ENCODE data around the gene HOXA9. TPM values are rescaled to one million over a fixed set of nuclear protein-coding genes. Genes with fewer than 3 reads are reported as not detected.

HOXA9 gene
- polyA plus RNA-seq, 1 donor (not counting 4 experiments of a cell fraction or from before 2014, with no cell fraction given) = 28.1 TPM

DNA sequence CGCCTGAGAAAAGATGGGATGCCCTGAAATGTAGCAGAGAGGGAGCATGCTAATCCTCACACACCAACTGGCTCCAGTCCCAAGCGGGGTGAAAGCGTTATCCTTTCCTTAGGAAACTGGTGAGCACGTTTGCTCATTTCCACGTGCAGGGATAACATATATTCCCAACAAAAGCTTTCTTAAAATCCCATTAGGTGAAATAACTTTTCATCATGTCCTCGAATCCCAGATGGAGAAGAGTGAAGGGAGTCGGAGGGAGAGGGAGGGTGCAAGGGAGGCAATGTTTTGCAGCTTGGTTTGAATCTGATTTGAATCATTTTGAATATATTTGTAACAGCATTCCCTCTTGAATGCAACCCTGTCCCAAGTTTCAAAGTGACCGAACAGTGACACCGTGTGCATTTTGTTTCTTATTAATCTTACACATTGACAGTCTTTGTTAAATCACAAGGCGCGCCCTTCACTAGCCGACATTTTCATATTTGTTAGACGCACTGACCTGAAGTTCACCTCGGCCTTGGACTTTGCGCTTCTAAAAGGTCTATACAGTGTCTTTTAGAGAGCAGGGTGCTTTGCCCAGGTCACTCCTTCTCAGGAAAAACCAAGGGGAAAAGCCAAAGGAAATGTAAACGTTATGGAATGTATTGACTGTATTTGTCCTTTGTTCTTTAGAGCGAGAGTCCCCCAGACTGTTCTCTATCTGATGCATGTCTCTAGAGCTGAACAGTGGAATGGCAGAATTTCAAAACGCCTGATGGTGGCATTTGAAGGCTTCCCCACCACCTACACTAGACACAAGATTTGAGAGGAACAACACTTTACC lies 31.7 kb downstream of the HOXA9 start:
- dilution Hi-C loops (cut with MboI; ENCODE audit: extremely low pct_ligation_motif_present, low sequenced_read_pairs) = no loop called here
- no peaks in the 10 kb centered on the region for H3K27me3 ChIP-seq (ENCODE audit: control insufficient read depth, extremely low read depth, insufficient read depth, low read length)
- TF ChIP-seq, protein P1, sequence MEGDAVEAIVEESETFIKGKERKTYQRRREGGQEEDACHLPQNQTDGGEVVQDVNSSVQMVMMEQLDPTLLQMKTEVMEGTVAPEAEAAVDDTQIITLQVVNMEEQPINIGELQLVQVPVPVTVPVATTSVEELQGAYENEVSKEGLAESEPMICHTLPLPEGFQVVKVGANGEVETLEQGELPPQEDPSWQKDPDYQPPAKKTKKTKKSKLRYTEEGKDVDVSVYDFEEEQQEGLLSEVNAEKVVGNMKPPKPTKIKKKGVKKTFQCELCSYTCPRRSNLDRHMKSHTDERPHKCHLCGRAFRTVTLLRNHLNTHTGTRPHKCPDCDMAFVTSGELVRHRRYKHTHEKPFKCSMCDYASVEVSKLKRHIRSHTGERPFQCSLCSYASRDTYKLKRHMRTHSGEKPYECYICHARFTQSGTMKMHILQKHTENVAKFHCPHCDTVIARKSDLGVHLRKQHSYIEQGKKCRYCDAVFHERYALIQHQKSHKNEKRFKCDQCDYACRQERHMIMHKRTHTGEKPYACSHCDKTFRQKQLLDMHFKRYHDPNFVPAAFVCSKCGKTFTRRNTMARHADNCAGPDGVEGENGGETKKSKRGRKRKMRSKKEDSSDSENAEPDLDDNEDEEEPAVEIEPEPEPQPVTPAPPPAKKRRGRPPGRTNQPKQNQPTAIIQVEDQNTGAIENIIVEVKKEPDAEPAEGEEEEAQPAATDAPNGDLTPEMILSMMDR (optimal IDR thresholded peaks at IDR 0.05 in 1 of 3, IDR thresholded peaks at IDR 0.05 in 1 of 3, conservative IDR thresholded peaks at IDR 0.05 in 1 of 3; ENCODE audit: extremely low read depth in 1 of 3, insufficient read depth in 2 of 3, low read length in 3 of 3) = no peak
- TF ChIP-seq EZH2 (IDR thresholded peaks at IDR 0.05; ENCODE audit: low read length) = no peak
- peaks cover 44% of the 10 kb centered on the region for H3K4me1 ChIP-seq (ENCODE audit: control insufficient read depth, extremely low read depth, insufficient read depth, low read length)
- no peak overlapping the region for H2AFZ ChIP-seq (ENCODE audit: control insufficient read depth, low read length)
- no peaks in the 10 kb centered on the region for H4K20me1 ChIP-seq (ENCODE audit: control insufficient read depth, extremely low read depth, insufficient read depth, low read length)
- H3K4me3 ChIP-seq (ENCODE audit: control insufficient read depth in 2 of 3, extremely low read depth in 1 of 3, insufficient read depth in 2 of 3, low read depth in 1 of 3, low read length in 3 of 3) = no peak overlapping the region
- H3K9me1 ChIP-seq (ENCODE audit: control insufficient read depth, extremely low read depth, insufficient read depth, low read length) = no peaks in the 10 kb centered on the region
- FAIRE-seq = no peak
- H3K36me3 ChIP-seq (ENCODE audit: control insufficient read depth in 2 of 2, extremely low read depth in 1 of 2, insufficient read depth in 2 of 2, low read length in 2 of 2) = peaks cover 0 to under 1% of the 10 kb centered on the region in 2 experiments
- peak overlapping the region; percentile 73 for H3K27ac ChIP-seq (ENCODE audit: control insufficient read depth, insufficient read depth, low read length)
- DNase-seq (ENCODE audit: low read depth, low spot score) = no peak
- peak overlapping the region; percentile 30 for H3K4me2 ChIP-seq (ENCODE audit: control insufficient read depth, extremely low read depth, insufficient read depth, low read depth, low read length)
- H3K9me3 ChIP-seq (ENCODE audit: control insufficient read depth, low read depth, low read length) = no peaks in the 10 kb centered on the region
- H3K79me2 ChIP-seq (ENCODE audit: control insufficient read depth, insufficient read depth, low read length) = peaks cover 13% of the 10 kb centered on the region
- H3K9ac ChIP-seq (ENCODE audit: control insufficient read depth, extremely low read depth, insufficient read depth, low read length) = peak overlapping the region; percentile 45

GRCh38 chr7:27132978-27133377 lies 32.4 kb downstream of the HOXA9 start:
- Histone ChIP-seq H3K27ac (ENCODE audit: control insufficient read depth, insufficient read depth, low read length) (no peak overlapping the region), H3K4me1 (ENCODE audit: control insufficient read depth, extremely low read depth, insufficient read depth, low read length) (peaks cover 44% of the 10 kb centered on the region), H3K9ac (ENCODE audit: control insufficient read depth, extremely low read depth, insufficient read depth, low read length) (no peak overlapping the region), H4K20me1 (ENCODE audit: control insufficient read depth, extremely low read depth, insufficient read depth, low read length) (no peaks in the 10 kb centered on the region), H3K36me3 (ENCODE audit: control insufficient read depth in 2 of 2, extremely low read depth in 1 of 2, insufficient read depth in 2 of 2, low read length in 2 of 2) (no peaks in the 10 kb centered on the region), H2AFZ (ENCODE audit: control insufficient read depth, low read length) (no peak overlapping the region), H3K9me1 (ENCODE audit: control insufficient read depth, extremely low read depth, insufficient read depth, low read length) (no peaks in the 10 kb centered on the region), H3K9me3 (ENCODE audit: control insufficient read depth, low read depth, low read length) (no peaks in the 10 kb centered on the region), H3K79me2 (ENCODE audit: control insufficient read depth, insufficient read depth, low read length) (peaks cover 13% of the 10 kb centered on the region), H3K4me2 (ENCODE audit: control insufficient read depth, extremely low read depth, insufficient read depth, low read depth, low read length) (no peak overlapping the region), H3K27me3 (ENCODE audit: control insufficient read depth, extremely low read depth, insufficient read depth, low read length) (no peaks in the 10 kb centered on the region), H3K4me3 (ENCODE audit: control insufficient read depth in 2 of 3, extremely low read depth in 1 of 3, insufficient read depth in 2 of 3, low read depth in 1 of 3, low read length in 3 of 3) (no peak overlapping the region)
- FAIRE-seq (no peak), DNase-seq (ENCODE audit: low read depth, low spot score) (no peak)
- TF ChIP-seq EZH2 (IDR thresholded peaks at IDR 0.05; ENCODE audit: low read length) = no peak
- TF ChIP-seq, protein P1 (optimal IDR thresholded peaks at IDR 0.05 in 1 of 3, IDR thresholded peaks at IDR 0.05 in 1 of 3, conservative IDR thresholded peaks at IDR 0.05 in 1 of 3; ENCODE audit: extremely low read depth in 1 of 3, insufficient read depth in 2 of 3, low read length in 3 of 3) = no peak
- dilution Hi-C loops (cut with MboI; ENCODE audit: extremely low pct_ligation_motif_present, low sequenced_read_pairs) = no loop called here

All from keratinocyte (primary cell).